BLaER1 treated with 17β-estradiol and CSF1 and Interleukin-3, amounts not matched to agents 10 nM and 100 nM (cell line): ENCODE data around the gene YBX2.
"Not testable (repeated sequence)": the region's sequence is repeated elsewhere in the genome, so short reads cannot be mapped to it uniquely, and the experiment has no call there.

ENCODE experiments used
- H3K27ac ChIP-seq, 11 experiments: shearing (Covaris generic); formaldehyde crosslinking; 2 replicates each; pipeline ENCODE4 v1.8.1; 2022
- H3K27me3 ChIP-seq, 11 experiments: shearing (Covaris generic); formaldehyde crosslinking; 2 replicates each; pipeline ENCODE4 v1.8.1; 2022
- H3K36me3 ChIP-seq, 11 experiments: shearing (Covaris generic); formaldehyde crosslinking; 2 replicates each; pipeline ENCODE4 v1.8.1; 2022
- H3K4me1 ChIP-seq, 10 experiments: shearing (Covaris generic); formaldehyde crosslinking; 2 replicates each; pipeline ENCODE4 v1.8.1; 2022
- H3K4me2 ChIP-seq, 11 experiments: shearing (Covaris generic); formaldehyde crosslinking; 2 replicates each; pipeline ENCODE4 v1.8.1; 2022
- H3K4me3 ChIP-seq, 10 experiments: shearing (Covaris generic); formaldehyde crosslinking; 2 replicates each; pipeline ENCODE4 v1.8.1; 2022
- H3K9ac ChIP-seq, 11 experiments: shearing (Covaris generic); formaldehyde crosslinking; 2 replicates each; pipeline ENCODE4 v1.8.1; 2022
- H3K9me3 ChIP-seq, 11 experiments: shearing (Covaris generic); formaldehyde crosslinking; replicated peaks in 1 of 11; 2 replicates each; pipeline ENCODE4 v1.8.1; 2022
- H4K20me1 ChIP-seq, 11 experiments: shearing (Covaris generic); formaldehyde crosslinking; 2 replicates each; pipeline ENCODE4 v1.8.1; 2022
- Cebpa-rat ChIP-seq, 11 experiments: shearing (Covaris generic); IDR thresholded peaks; 2 replicates each; pipeline ENCODE4 v1.8.1; 2022

YBX2 gene

DNA sequence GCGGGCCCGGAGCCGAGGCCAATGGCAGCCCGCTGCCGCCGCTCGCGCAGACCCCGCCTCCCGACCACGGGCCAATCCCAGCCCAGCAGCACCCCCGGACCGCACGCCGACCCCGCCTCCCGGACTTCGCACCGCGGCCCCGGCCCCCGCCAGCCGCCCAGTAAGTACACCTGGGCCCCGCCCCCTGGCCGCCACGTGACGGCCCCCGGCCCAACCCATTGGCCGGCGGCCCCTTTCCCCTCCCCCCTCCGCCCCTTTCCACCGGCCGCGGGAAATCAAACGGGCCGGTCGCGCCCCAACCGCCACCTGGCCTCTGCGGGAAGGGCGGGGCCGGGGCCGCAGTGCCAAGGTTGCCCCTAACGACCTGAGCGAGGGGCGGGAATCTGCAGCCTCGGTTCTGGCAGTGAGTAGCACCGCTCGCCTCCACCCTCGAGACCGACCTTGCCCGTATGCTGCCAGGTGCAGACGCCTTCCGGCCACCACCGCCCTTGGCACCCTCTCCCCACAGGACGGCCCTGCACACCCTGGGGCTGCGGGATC lies at the start of gene YBX2:
YBX2 (minus strand) TSS at position 26 of the 540 bp plus-strand sequence. CDS start 139 bp downstream, outside the sequence.
- Histone ChIP-seq H3K4me3 (peak within 1 kb of the TSS; percentile 18 to 62 (median 44); a peak in 14 of 20 replicates), H3K4me2 (peak within 1 kb of the TSS; percentile 76 to 90 (median 82))

DNA sequence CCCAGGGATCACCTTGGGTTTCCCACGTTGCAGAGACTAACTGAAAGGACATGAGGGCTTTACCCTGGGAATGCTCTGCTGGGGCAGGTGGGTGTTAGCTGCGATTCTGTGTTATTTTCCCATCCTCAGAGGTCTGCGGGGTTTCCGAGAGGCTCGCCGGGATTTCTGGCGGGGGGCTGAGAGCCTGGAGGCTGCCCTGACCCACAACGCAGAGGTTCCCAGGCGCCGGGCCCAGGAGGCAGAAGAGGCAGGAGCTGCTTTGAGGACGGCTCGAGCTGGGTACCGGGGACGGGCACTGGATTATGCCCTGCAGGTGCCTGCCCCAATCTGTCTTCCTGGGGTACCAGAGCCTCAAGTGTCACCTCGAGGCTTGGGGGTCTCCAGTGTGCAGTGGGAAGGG lies 48.8 kb upstream of the YBX2 start:
- Histone ChIP-seq H3K27me3 (no peaks in the 10 kb centered on the region), H3K9me3 (no peaks in the 10 kb centered on the region), H4K20me1 (peaks cover 0 to 87% (median 0%) of the 10 kb centered on the region in 11 experiments; a peak in 8 of 22 replicates), H3K4me1 (peaks cover 12 to 33% (median 22%) of the 10 kb centered on the region in 10 experiments), H3K36me3 (peaks cover 9 to 88% (median 49%) of the 10 kb centered on the region in 11 experiments; a peak in 19 of 22 replicates), H3K27ac (no peak overlapping the region), H3K4me2 (no peak overlapping the region; a peak in 1 of 22 replicates), H3K9ac (peak overlapping the region in 6 of 11 experiments; percentile 13 to 51 (median 31); a peak in 6 of 22 replicates), H3K4me3 (no peak overlapping the region)
- TF ChIP-seq Cebpa-rat (IDR thresholded peaks at IDR 0.05): no peak

More for the DNA sequence above, at the start of gene YBX2:
- Histone ChIP-seq H4K20me1 (peaks cover 0 to 16% (median 0%) of the 10 kb centered on the region in 11 experiments; a peak in 3 of 22 replicates), H3K9me3 (no peaks in the 10 kb centered on the region), H3K9ac (peak within 1 kb of the TSS in 2 of 11 experiments; percentile 42 to 59; a peak in 3 of 22 replicates), H3K27ac (no peak within 1 kb of the TSS), H3K27me3 (peaks cover 51 to 75% (median 63%) of the 10 kb centered on the region in 11 experiments), H3K36me3 (no peaks in the 10 kb centered on the region), H3K4me1 (peaks cover 15 to 41% (median 37%) of the 10 kb centered on the region in 10 experiments)
- no peak for TF ChIP-seq Cebpa-rat (IDR thresholded peaks at IDR 0.05)

DNA sequence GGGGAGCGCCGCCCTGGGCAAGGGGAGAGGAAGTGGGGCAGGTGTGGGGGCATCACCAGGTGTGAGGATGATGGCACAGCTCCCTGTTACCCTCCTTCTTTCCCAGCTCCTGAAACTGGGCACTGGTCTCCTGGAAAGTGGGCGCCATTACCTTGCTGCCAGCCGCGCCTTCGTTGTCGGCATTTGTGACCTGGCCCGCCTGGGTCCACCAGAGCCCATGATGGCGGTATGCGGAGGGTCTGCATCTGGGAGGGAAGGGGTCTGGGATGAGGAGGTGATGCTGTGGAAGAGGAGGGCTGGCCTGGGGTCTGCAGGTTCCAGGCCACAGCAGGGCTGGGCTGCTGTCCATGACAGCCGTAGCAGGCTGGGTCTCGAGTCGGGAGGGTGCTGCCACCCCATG lies 47.4 kb upstream of the YBX2 start:
- H3K4me2 ChIP-seq: no peak overlapping the region
- H3K27ac ChIP-seq: no peak overlapping the region
- no peak overlapping the region for H3K9ac ChIP-seq
- peaks cover 5 to 77% (median 37%) of the 10 kb centered on the region in 11 experiments; a peak in 19 of 22 replicates for H3K36me3 ChIP-seq
- H3K4me3 ChIP-seq: no peak overlapping the region
- no peaks in the 10 kb centered on the region for H3K27me3 ChIP-seq
- peaks cover 0 to 80% (median 0%) of the 10 kb centered on the region in 11 experiments; a peak in 8 of 22 replicates for H4K20me1 ChIP-seq
- TF ChIP-seq Cebpa-rat (IDR thresholded peaks at IDR 0.05): no peak
- peaks cover 26 to 47% (median 35%) of the 10 kb centered on the region in 10 experiments for H3K4me1 ChIP-seq
- no peaks in the 10 kb centered on the region for H3K9me3 ChIP-seq

DNA sequence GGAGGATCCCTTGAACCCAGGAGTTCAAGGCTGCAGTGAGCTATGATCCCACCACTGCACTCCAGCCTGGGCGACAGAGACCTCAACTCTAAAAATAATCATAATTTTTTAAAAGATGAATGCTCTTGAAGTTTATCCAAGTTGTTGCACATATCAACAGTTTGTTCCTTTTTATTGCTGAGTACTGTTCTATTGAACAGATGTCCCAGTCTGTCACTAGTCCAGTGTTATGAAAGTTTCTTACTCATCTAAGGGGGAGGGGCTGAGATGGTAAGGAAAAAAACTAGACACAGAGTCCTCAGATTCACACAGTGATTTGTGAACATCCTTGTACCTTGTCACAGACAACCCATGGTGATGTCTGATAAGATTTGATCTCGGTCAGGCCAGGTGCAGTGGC lies 45.7 kb upstream of the YBX2 start:
- Histone ChIP-seq H3K9me3 (no peaks in the 10 kb centered on the region), H3K4me2 (peak overlapping the region in 8 of 11 experiments; percentile 1 to 40 (median 15); a peak in 6 of 22 replicates), H3K27me3 (no peaks in the 10 kb centered on the region), H3K36me3 (peaks cover 0 to 67% (median 30%) of the 10 kb centered on the region in 11 experiments; a peak in 18 of 22 replicates), H3K4me1 (peaks cover 42 to 63% (median 51%) of the 10 kb centered on the region in 10 experiments), H4K20me1 (peaks cover 0 to 63% (median 0%) of the 10 kb centered on the region in 11 experiments; a peak in 6 of 22 replicates), H3K9ac (peak overlapping the region in 1 of 11 experiments; percentile 29; a peak in 1 of 22 replicates), H3K27ac (peak overlapping the region in 1 of 11 experiments; percentile 27; a peak in 3 of 22 replicates), H3K4me3 (no peak overlapping the region)
- TF ChIP-seq Cebpa-rat (IDR thresholded peaks at IDR 0.05): no peak

DNA sequence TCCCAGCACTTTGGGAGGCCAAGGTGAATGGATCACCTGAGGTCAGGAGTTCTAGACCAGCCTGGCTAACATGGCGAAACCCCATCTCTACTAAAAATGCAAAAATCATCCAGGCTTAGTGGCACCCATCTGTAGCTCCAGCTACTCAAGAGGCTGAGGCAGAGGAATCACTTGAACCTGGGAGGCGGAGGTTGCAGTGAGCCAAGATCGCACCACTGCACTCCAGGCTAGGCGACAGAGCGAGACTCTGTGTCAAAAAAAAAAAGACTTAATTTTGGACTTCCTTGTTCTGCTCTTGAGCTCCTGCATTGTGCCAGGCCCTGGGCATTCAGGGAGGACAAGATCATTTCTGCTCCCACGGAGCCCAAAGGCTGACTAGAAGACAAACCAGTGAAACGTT lies 43.2 kb upstream of the YBX2 start:
- H3K36me3 ChIP-seq: peaks cover 0 to 47% (median 17%) of the 10 kb centered on the region in 11 experiments; a peak in 18 of 22 replicates
- peak overlapping the region; percentile 3 to 77 (median 75); a peak in 18 of 22 replicates for H3K9ac ChIP-seq
- H3K4me3 ChIP-seq: peak overlapping the region; percentile 56 to 77 (median 63); a peak in 16 of 20 replicates
- peak overlapping the region; percentile 95 to 100 (median 99) for H3K4me2 ChIP-seq
- peak overlapping the region in 8 of 11 experiments; percentile 65 to 83 (median 76); a peak in 16 of 22 replicates for H3K27ac ChIP-seq
- peaks cover 55 to 79% (median 71%) of the 10 kb centered on the region in 10 experiments for H3K4me1 ChIP-seq
- peaks cover 0 to 43% (median 0%) of the 10 kb centered on the region in 11 experiments; a peak in 6 of 22 replicates for H4K20me1 ChIP-seq
- H3K27me3 ChIP-seq, H3K9me3 ChIP-seq: not testable (repeated sequence)

DNA sequence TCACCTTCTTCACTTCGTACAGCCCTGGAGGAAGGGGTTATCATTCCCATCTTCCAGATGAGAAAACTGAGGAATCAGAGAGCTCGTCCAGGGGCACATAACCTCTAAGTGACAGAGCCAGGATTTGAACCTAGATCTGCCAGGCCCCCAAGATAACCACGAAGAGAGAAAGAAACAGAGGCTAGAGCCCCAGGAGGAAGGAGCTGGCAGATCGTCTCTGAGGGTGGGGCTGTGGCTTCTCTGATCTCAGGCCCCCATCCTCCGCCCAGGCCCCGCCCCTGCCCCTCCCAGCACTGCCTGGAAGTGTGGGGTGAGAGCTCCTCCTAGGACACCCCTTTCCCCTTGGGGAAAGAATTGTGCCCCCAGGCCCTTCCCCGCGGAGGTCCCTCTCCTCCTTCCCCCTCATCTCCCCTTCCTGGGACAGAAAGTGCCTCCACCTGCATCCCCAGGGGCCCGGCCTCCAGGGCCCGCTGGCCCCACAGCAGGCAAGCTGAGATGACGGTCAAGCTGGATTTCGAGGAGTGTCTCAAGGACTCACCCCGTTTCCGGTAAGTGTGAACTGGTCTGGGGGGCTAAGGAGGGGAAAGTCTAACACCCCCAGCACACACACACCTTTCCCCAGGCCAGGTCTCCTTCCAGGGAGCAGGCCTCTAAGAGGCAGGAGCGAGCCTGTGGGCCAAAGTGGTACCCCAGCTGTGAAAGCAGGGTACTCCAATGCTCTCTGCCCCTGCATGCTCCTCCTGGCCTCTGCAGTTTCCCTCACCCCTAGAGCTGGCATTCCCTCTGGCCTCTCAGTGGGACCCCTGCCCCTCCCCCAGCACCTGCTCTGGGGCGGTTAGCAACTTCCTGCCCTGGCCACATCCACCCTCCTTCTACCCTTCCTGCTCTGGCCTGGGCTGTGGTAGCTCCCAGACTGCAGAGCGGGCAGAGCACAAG lies 42.1 kb upstream of the YBX2 start, which contains the start of gene ACAP1:
ACAP1 (plus strand) TSS at position 290 of the 936 bp plus-strand sequence; CDS start at position 496, 206 bp downstream.
- no peaks in the 10 kb centered on the region for H3K27me3 ChIP-seq
- peaks cover 0 to 37% (median 0%) of the 10 kb centered on the region in 11 experiments; a peak in 6 of 22 replicates for H4K20me1 ChIP-seq
- TF ChIP-seq Cebpa-rat (IDR thresholded peaks at IDR 0.05): no peak
- H3K4me2 ChIP-seq: peak within 1 kb of the TSS; percentile 95 to 100 (median 99)
- H3K36me3 ChIP-seq: peaks cover 0 to 36% (median 6%) of the 10 kb centered on the region in 11 experiments; a peak in 15 of 22 replicates
- H3K4me3 ChIP-seq: peak within 1 kb of the TSS; percentile 56 to 77 (median 63)
- H3K27ac ChIP-seq: peak within 1 kb of the TSS; percentile 50 to 83 (median 75); a peak in 20 of 22 replicates
- peaks cover 64 to 90% (median 82%) of the 10 kb centered on the region in 10 experiments for H3K4me1 ChIP-seq
- no peaks in the 10 kb centered on the region for H3K9me3 ChIP-seq
- peak within 1 kb of the TSS; percentile 67 to 78 (median 76) for H3K9ac ChIP-seq

DNA sequence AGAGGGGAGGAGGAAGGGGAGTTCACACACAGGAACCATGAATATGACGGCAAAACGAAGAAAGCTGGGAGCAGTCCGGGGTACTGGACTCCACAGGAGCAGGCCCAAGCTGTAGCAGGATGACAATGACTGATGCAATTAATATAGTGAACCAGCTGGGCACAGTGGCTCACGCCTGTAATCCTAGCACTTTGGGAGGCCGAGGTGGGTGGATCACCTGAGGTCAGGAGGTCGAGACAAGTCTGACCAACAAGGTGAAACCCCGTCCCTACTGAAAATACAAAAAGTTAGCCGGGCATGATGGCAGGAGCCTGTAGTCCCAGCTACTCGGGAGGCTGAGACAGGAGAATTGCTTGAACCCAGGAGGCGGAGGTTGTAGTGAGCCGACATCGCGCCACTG lies 41.3 kb upstream of the YBX2 start:
- Histone ChIP-seq H3K27ac (peak overlapping the region in 9 of 11 experiments; percentile 42 to 83 (median 75); a peak in 17 of 22 replicates), H3K4me2 (peak overlapping the region; percentile 95 to 100 (median 99))

DNA sequence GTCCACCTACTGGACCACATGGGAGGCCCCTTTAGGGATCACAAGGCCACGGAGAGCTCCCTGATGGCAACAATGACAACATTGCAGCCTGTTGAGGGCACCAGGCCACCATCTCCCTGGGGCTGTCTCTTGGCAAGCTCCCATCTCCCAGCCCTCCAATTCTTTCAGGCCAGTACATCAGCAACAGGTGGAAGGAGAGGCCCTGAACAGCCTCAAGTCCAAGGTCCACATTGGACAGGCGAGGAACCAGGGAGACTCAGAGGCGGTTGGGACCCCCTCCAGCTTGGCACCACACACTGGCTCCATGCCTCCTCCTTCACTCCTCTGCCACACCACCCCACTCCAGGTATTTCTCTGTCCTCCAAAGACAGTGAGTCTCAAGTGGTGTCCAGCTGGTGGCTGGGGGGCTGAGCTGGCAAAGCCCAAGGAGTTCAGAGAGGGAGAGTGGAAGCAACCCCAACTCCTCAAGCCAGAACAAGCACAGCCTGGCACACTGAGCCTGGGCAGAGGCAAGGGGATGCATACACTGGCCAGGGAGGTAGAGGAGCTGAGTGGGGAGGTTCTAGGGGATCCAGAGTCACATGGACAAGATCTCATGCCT lies 40.6 kb upstream of the YBX2 start:
- Histone ChIP-seq H3K4me1 (peaks cover 69 to 97% (median 91%) of the 10 kb centered on the region in 10 experiments), H3K9me3 (no peaks in the 10 kb centered on the region), H3K27me3 (no peaks in the 10 kb centered on the region), H4K20me1 (peaks cover 0 to 24% (median 0%) of the 10 kb centered on the region in 11 experiments; a peak in 3 of 22 replicates), H3K9ac (peak overlapping the region in 5 of 11 experiments; percentile 67 to 77 (median 76); a peak in 5 of 22 replicates), H3K27ac (peak overlapping the region in 8 of 11 experiments; percentile 6 to 83 (median 76); a peak in 15 of 22 replicates), H3K4me2 (peak overlapping the region; percentile 95 to 100 (median 99); a peak in 21 of 22 replicates), H3K36me3 (peaks cover 0 to 21% (median 0%) of the 10 kb centered on the region in 11 experiments; a peak in 9 of 22 replicates), H3K4me3 (no peak overlapping the region)
- no peak for TF ChIP-seq Cebpa-rat (IDR thresholded peaks at IDR 0.05)

More for the DNA sequence above, 41.3 kb upstream of the YBX2 start:
- Histone ChIP-seq H3K4me3 (peak overlapping the region; percentile 56 to 77 (median 63); a peak in 16 of 20 replicates), H3K36me3 (peaks cover 0 to 28% (median under 1%) of the 10 kb centered on the region in 11 experiments; a peak in 10 of 22 replicates), H4K20me1 (peaks cover 0 to 30% (median 0%) of the 10 kb centered on the region in 11 experiments; a peak in 4 of 22 replicates), H3K4me1 (peaks cover 67 to 97% (median 89%) of the 10 kb centered on the region in 10 experiments), H3K9ac (peak overlapping the region; percentile 67 to 78 (median 76); a peak in 20 of 22 replicates)
- not testable (repeated sequence) for H3K9me3 ChIP-seq, H3K27me3 ChIP-seq

DNA sequence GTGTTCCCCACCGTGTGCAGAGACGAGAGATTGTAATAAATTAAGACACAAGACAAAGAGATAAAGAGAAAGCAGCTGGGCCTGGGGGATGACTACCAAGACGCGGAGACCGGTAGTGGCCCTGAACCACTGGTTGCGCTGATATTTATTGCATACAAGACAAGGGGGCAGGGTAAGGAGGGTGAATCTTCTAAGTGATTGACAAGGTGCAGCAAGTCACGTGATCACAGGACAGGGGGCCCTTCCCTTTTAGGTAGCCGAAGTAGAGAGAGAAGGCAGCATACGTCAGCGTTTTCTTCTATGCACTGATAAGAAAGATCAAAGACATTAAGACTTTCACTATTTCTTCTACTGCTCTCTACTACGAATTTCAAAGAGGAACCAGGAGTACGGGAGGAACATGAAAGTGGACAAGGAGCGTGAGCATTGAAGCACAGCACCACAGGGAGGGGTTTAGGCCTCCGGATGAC lies 38.2 kb upstream of the YBX2 start:
- H3K36me3 ChIP-seq, H3K27me3 ChIP-seq, H4K20me1 ChIP-seq, H3K9me3 ChIP-seq: not testable (repeated sequence)
- Histone ChIP-seq H3K27ac (peak overlapping the region in 3 of 11 experiments; percentile 19 to 51 (median 47); a peak in 4 of 22 replicates), H3K4me3 (peak overlapping the region in 1 of 10 experiments; percentile 24; a peak in 2 of 20 replicates), H3K4me1 (peaks cover 57 to 83% (median 80%) of the 10 kb centered on the region in 10 experiments), H3K9ac (peak overlapping the region in 5 of 11 experiments; percentile 21 to 38 (median 25); a peak in 3 of 22 replicates), H3K4me2 (peak overlapping the region; percentile 63 to 98 (median 93))
